Bronchial epithelial cell (primary cell): ENCODE data around the gene TAF4B. TPM values are rescaled to one million over a fixed set of nuclear protein-coding genes. Genes with fewer than 3 reads are reported as not detected.
A peak's percentile ranks its signal among the peaks of the same experiment; 100 is the strongest.

Experiments used
- DNase-seq: peaks from one replicate; pipeline ENCODE4 v3.0.0-alpha.2; 2010; ENCODE audit warnings: low read depth
- FAIRE-seq: peaks from 2 replicates; lab custom pipeline; 2011; peaks lifted over from hg19 to GRCh38; lab: Jason Lieb, UNC
- H3K27me3 ChIP-seq: 2 replicates; pipeline ENCODE4 v1.5.1; 2011; ENCODE audit warnings: low read length; ENCODE audit not compliant: control insufficient read depth, insufficient read depth
- H3K36me3 ChIP-seq: 2 replicates; pipeline ENCODE4 v1.5.1; 2011; ENCODE audit warnings: low read length; ENCODE audit not compliant: control insufficient read depth, insufficient read depth
- H3K4me3 ChIP-seq: 2 replicates; pipeline ENCODE4 v1.5.1; 2011; ENCODE audit warnings: mild to moderate bottlenecking, low read depth, low read length, control low read depth
- CTCF ChIP-seq: IDR thresholded peaks from 2 replicates; pipeline ENCODE4 v1.5.1; 2011; ENCODE audit warnings: mild to moderate bottlenecking, moderate library complexity, low read length, control low read depth, inconsistent platforms; ENCODE audit not compliant: insufficient read depth, severe bottlenecking
- total RNA-seq: library from RNA; depleted of rRNA; stranded (reverse); fragments of >200 nt; gene quantifications from 2 replicates; pipeline ENCODE4 v1.2.1, GENCODE V29; 2014

Gene TAF4B
- total RNA-seq, 1 donor from 2014 or later, result 6.6 TPM

- no peaks in the 10 kb centered on the region for H3K36me3 ChIP-seq
- no peaks in the 10 kb centered on the region for H3K27me3 ChIP-seq
- peak; percentile 56 for TF ChIP-seq CTCF
- FAIRE-seq (no peak), DNase-seq (peak; percentile 63)
- H3K4me3 ChIP-seq, result no peak overlapping the region
These were observed 81.0 kb downstream of the TAF4B start for GRCh38 chr18:26307161-26307773.

GRCh38 chr18:26309281-26309680, 83.0 kb downstream of the TAF4B start:
- Histone ChIP-seq H3K36me3 (no peaks in the 10 kb centered on the region), H3K27me3 (no peaks in the 10 kb centered on the region), H3K4me3 (no peak overlapping the region)
- DNase-seq (peak; percentile 67), FAIRE-seq (no peak)
- TF ChIP-seq CTCF, result no peak

- DNase-seq, result no peak
- H3K4me3 ChIP-seq, result no peak overlapping the region
- no peak for FAIRE-seq
- TF ChIP-seq CTCF, result no peak
- no peaks in the 10 kb centered on the region for H3K36me3 ChIP-seq
- H3K27me3 ChIP-seq, result no peaks in the 10 kb centered on the region
These were observed 86.0 kb downstream of the TAF4B start for GRCh38 chr18:26312199-26312598.

- no peak overlapping the region for H3K4me3 ChIP-seq
- TF ChIP-seq CTCF, result no peak
These were observed 91.2 kb downstream of the TAF4B start for GRCh38 chr18:26317398-26317797.

GRCh38 chr18:26320686-26321085, 94.4 kb downstream of the TAF4B start:
- no peak for TF ChIP-seq CTCF
- no peak for FAIRE-seq
- H3K36me3 ChIP-seq, result no peaks in the 10 kb centered on the region

More at GRCh38 chr18:26317398-26317797, 91.2 kb downstream of the TAF4B start:
- no peak for FAIRE-seq
- no peaks in the 10 kb centered on the region for H3K27me3 ChIP-seq
- no peak for DNase-seq
- no peaks in the 10 kb centered on the region for H3K36me3 ChIP-seq

GRCh38 chr18:26322890-26323653, 96.8 kb downstream of the TAF4B start:
- Histone ChIP-seq H3K27me3 (no peaks in the 10 kb centered on the region), H3K36me3 (no peaks in the 10 kb centered on the region), H3K4me3 (no peak overlapping the region)
- peak; percentile 39 for DNase-seq
- FAIRE-seq, result no peak
- TF ChIP-seq CTCF, result no peak

More at GRCh38 chr18:26320686-26321085, 94.4 kb downstream of the TAF4B start:
- Histone ChIP-seq H3K4me3 (no peak overlapping the region), H3K27me3 (no peaks in the 10 kb centered on the region)
- no peak for DNase-seq
